22Rv1 (cell line): ENCODE data around the gene ATF1.

ENCODE experiments used
- CTCF ChIP-seq: fragments of 450-650 bp; IDR thresholded peaks from 2 replicates; pipeline ENCODE4 v1.5.1; 2017; ENCODE audit warnings: mild to moderate bottlenecking
- ZFX ChIP-seq: fragments of 450-650 bp; IDR thresholded peaks from 2 replicates; pipeline ENCODE4 v1.6.1; 2017; ENCODE audit warnings: antibody characterized with exemption, borderline replicate concordance

GRCh38 chr12:50728841-50729240, 35.1 kb upstream of the ATF1 start:
- TF ChIP-seq CTCF = no peak
- TF ChIP-seq ZFX = no peak
